PC-9 (cell line): ENCODE data around the gene NPR1. TPM values are rescaled to one million over a fixed set of nuclear protein-coding genes. Genes with fewer than 3 reads are reported as not detected.

Experiments used
- BruUV-seq: library from RNA; stranded (reverse); fragments of 400-500 nt; replicated peaks from 2 replicates; lab custom pipeline; 2021; lab: Mats Ljungman, UMichigan
- CTCF ChIA-PET: fragments of 300-600 bp; sonication (Branson Sonifier 250); formaldehyde crosslinking; loops from one replicate; lab custom pipeline; 2022; ENCODE audit warnings: antibody characterized with exemption; lab: Charles Lee
- POLR2A ChIA-PET: fragments of 300-600 bp; sonication (Branson Sonifier 250); formaldehyde crosslinking; loops from one replicate; lab custom pipeline; 2022; ENCODE audit warnings: antibody characterized with exemption; ENCODE audit not compliant: unreplicated experiment; lab: Charles Lee
- DNase-seq, 2 experiments: peaks; one replicate each; pipeline versions ENCODE4 v3.0.0 to v3.0.0-alpha.2; 2015 to 2022; ENCODE audit warnings: mixed read lengths in 1 of 2
- H2AFZ ChIP-seq: fragments of 200-600 bp; sonication (generic); 2 replicates; pipeline ENCODE4 v1.8.1; 2017; ENCODE audit warnings: antibody characterized with exemption
- H3F3A ChIP-seq: fragments of 200-600 bp; sonication (generic); 2 replicates; pipeline ENCODE4 v1.8.1; 2017; ENCODE audit warnings: antibody characterized with exemption, mild to moderate bottlenecking, low read depth; ENCODE audit not compliant: insufficient read depth
- H3K27ac ChIP-seq: fragments of 200-600 bp; sonication (generic); 2 replicates; pipeline ENCODE4 v1.6.1; 2016; ENCODE audit warnings: mixed run types
- H3K27me3 ChIP-seq: fragments of 200-600 bp; sonication (generic); 2 replicates; pipeline ENCODE4 v1.6.1; 2016; ENCODE audit warnings: low read depth, mixed run types; ENCODE audit not compliant: insufficient read depth
- H3K36me3 ChIP-seq: fragments of 200-600 bp; sonication (generic); 2 replicates; pipeline ENCODE4 v1.6.1; 2016; ENCODE audit warnings: low read depth, mixed run types
- H3K4me1 ChIP-seq: fragments of 200-600 bp; sonication (generic); replicated peaks from 2 replicates; pipeline ENCODE4 v1.6.1; 2016; ENCODE audit warnings: mixed run types; ENCODE audit not compliant: insufficient read depth
- H3K4me2 ChIP-seq: fragments of 200-600 bp; sonication (generic); 2 replicates; pipeline ENCODE4 v1.6.1; 2017; ENCODE audit warnings: mixed run types
- H3K4me3 ChIP-seq: fragments of 200-600 bp; sonication (generic); 2 replicates; pipeline ENCODE4 v1.6.1; 2016; ENCODE audit warnings: mixed run types
- H3K79me2 ChIP-seq: fragments of 200-600 bp; sonication (generic); 2 replicates; pipeline ENCODE4 v1.6.1; 2017; ENCODE audit warnings: low read depth, mixed run types
- H3K9me2 ChIP-seq: fragments of 200-600 bp; sonication (generic); 2 replicates; pipeline ENCODE4 v1.8.1; 2017; ENCODE audit warnings: mild to moderate bottlenecking; ENCODE audit not compliant: insufficient read depth
- H3K9me3 ChIP-seq: fragments of 200-600 bp; sonication (generic); 2 replicates; pipeline ENCODE4 v1.8.1; 2016; ENCODE audit warnings: low read depth; ENCODE audit not compliant: insufficient read depth
- H4K20me1 ChIP-seq: fragments of 200-600 bp; sonication (generic); 2 replicates; pipeline ENCODE4 v1.8.1; 2017; ENCODE audit not compliant: insufficient read depth
- EZH2 ChIP-seq: fragments of 200-600 bp; sonication (generic); IDR thresholded peaks from 2 replicates; pipeline ENCODE4 v1.8.0; 2017; ENCODE audit warnings: antibody characterized with exemption, low read depth
- intact Hi-C: fragments of 100-400 bp; cut with micrococcal nuclease; formaldehyde crosslinking; loops from one replicate; pipeline ENCODE4 v1.10.0; 2022; ENCODE audit not compliant: unreplicated experiment
- total RNA-seq: library from RNA; stranded (reverse); gene quantifications from 2 replicates; pipeline ENCODE4 v1.2.3, GENCODE V29; 2021
- TF ChIP-seq, protein P1 (sequence below): fragments of 200-600 bp; sonication (generic); conservative IDR thresholded peaks from 2 replicates; pipeline ENCODE4 v1.6.1; 2017; ENCODE audit warnings: mixed run types, antibody characterized with exemption, mild to moderate bottlenecking, moderate library complexity

The NPR1 gene
- total RNA-seq, 1 experiment from 2014 or later, result 0.98 TPM

GRCh38 chr1:153728305-153729066, 50.0 kb downstream of the NPR1 start:
- Histone ChIP-seq H3K4me1 (peaks cover 21% of the 10 kb centered on the region), H3K79me2 (peaks cover 40% of the 10 kb centered on the region), H3K9me2 (no peaks in the 10 kb centered on the region), H2AFZ (peak overlapping the region; percentile 82), H4K20me1 (no peaks in the 10 kb centered on the region), H3K27ac (peak overlapping the region; percentile 84), H3K27me3 (no peaks in the 10 kb centered on the region), H3K4me3 (peak overlapping the region; percentile 94), H3K36me3 (no peaks in the 10 kb centered on the region), H3K4me2 (peak overlapping the region; percentile 98), H3K9me3 (no peaks in the 10 kb centered on the region), H3F3A (peaks cover 23% of the 10 kb centered on the region; the same call in 1 of the 2 replicates)
- BruUV-seq, result TSS peak; percentile 81
- CTCF ChIA-PET, result interaction anchor here (0.5 kb wide), 1 partner anchor 22 kb away, joined by 4 read pairs; no protein-coding TSS in a partner anchor
- POLR2A ChIA-PET, result interaction anchor here (1.6 kb wide), 1 partner anchor 19 kb away, joined by 8 read pairs; no protein-coding TSS in a partner anchor
- TF ChIP-seq, protein P1, sequence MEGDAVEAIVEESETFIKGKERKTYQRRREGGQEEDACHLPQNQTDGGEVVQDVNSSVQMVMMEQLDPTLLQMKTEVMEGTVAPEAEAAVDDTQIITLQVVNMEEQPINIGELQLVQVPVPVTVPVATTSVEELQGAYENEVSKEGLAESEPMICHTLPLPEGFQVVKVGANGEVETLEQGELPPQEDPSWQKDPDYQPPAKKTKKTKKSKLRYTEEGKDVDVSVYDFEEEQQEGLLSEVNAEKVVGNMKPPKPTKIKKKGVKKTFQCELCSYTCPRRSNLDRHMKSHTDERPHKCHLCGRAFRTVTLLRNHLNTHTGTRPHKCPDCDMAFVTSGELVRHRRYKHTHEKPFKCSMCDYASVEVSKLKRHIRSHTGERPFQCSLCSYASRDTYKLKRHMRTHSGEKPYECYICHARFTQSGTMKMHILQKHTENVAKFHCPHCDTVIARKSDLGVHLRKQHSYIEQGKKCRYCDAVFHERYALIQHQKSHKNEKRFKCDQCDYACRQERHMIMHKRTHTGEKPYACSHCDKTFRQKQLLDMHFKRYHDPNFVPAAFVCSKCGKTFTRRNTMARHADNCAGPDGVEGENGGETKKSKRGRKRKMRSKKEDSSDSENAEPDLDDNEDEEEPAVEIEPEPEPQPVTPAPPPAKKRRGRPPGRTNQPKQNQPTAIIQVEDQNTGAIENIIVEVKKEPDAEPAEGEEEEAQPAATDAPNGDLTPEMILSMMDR, result 0 out of 2 replicates have a peak, but pooled peaks have one; percentile 1
- TF ChIP-seq EZH2, result no peak
- peak; percentile 17 to 52 for DNase-seq
- intact Hi-C loops, result loop anchor here (5.0 kb wide), 1 partner anchor 51 kb away; the partner anchor contains the start of gene NPR1

DNA sequence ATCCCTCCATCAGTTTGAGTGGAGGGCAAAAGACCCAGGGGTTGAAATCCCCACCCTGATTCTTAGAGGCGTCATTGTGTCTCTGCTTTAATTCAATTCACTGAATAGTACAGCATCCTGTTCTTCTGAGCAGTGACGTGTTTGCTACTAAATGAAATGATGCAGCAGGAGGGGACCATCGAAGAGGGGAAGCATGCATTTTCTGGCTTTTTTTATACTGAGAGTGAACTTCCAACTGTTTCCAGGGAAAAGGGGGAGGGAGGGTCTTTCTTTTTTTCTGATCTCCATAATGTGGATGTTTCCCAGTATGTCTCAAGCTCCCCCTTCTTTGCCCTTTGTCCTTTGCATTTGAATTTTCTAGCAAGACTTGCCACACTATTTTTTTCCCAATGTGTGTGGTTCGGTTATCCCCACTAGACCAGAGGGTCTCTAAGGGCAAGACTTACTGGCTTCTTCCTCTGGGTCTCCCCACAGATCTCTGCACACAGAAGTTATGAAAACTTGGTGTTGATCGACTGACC, 52.0 kb downstream of the NPR1 start:
- TF ChIP-seq, protein P1, result no peak
- TF ChIP-seq EZH2, result no peak
- Histone ChIP-seq H3K36me3 (no peaks in the 10 kb centered on the region), H3K4me1 (peaks cover 21% of the 10 kb centered on the region), H4K20me1 (no peaks in the 10 kb centered on the region), H3K79me2 (peaks cover 50% of the 10 kb centered on the region), H3K4me3 (no peak overlapping the region), H3F3A (peaks cover 23% of the 10 kb centered on the region; the same call in 1 of the 2 replicates), H3K27me3 (no peaks in the 10 kb centered on the region), H3K27ac (no peak overlapping the region), H3K4me2 (peak overlapping the region; percentile 98; the same call in 1 of the 2 replicates), H3K9me2 (no peaks in the 10 kb centered on the region), H3K9me3 (no peaks in the 10 kb centered on the region), H2AFZ (no peak overlapping the region)
- ChIA-PET CTCF (no interaction called here), POLR2A (interaction anchor here (0.6 kb wide), 1 partner anchor 441 kb away, joined by 7 read pairs; no protein-coding TSS in a partner anchor)
- DNase-seq, result no peak
- intact Hi-C loops, result no loop called here
- no TSS peak for BruUV-seq

DNA sequence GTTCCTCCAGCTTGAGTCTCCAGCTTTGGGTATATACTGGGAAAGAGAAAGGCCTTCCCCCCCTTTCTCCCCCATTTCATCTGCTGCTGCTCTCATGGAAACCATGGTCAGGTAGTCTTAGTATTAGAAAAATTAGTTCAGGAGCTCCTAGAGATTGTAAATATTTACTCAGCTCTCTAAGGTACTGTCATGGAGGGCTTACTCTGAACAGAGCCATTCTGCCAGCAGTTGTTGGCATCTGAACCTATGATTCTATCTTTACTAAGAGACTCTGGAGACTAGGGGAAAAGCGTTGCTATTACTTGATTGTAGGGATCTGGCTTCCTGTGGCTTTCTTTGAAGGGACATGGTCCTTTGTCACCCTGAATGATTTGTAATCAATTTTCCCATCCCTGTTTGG, 55.5 kb downstream of the NPR1 start:
- peaks cover 12% of the 10 kb centered on the region for H3K4me1 ChIP-seq
- H3K27me3 ChIP-seq, result no peaks in the 10 kb centered on the region
- CTCF ChIA-PET, result no interaction called here
- no peak for DNase-seq
- POLR2A ChIA-PET, result interaction anchor here (0.6 kb wide), 1 partner anchor 146 kb away, joined by 3 read pairs; no protein-coding TSS in a partner anchor
- H3K9me2 ChIP-seq, result no peaks in the 10 kb centered on the region
- intact Hi-C loops, result no loop called here
- peaks cover 31% of the 10 kb centered on the region; the same call in 1 of the 2 replicates for H3F3A ChIP-seq
- H3K9me3 ChIP-seq, result no peaks in the 10 kb centered on the region
- H3K79me2 ChIP-seq, result peaks cover 41% of the 10 kb centered on the region
- 0 out of 2 replicates have a peak, but pooled peaks cover 3% of the 10 kb centered on the region for H3K36me3 ChIP-seq
- H4K20me1 ChIP-seq, result no peaks in the 10 kb centered on the region
- TF ChIP-seq EZH2, result no peak
- TF ChIP-seq, protein P1, result no peak
- no peak overlapping the region for H3K27ac ChIP-seq
- no peak overlapping the region for H3K4me3 ChIP-seq
- no peak overlapping the region for H2AFZ ChIP-seq
- no TSS peak for BruUV-seq
- no peak overlapping the region for H3K4me2 ChIP-seq
